HUES6 (cell line): ENCODE measurements around the gene VCPKMT.
"Not testable (repeated sequence)": the region's sequence is repeated elsewhere in the genome, so short reads cannot be mapped to it uniquely, and the experiment has no call there.

Experiments
- H3K27ac ChIP-seq: 2 replicates; pipeline ENCODE4 v1.7.0; 2013; ENCODE audit warnings: low read depth, mild to moderate bottlenecking, low read length, inconsistent platforms
- H3K27me3 ChIP-seq: 2 replicates; pipeline ENCODE4 v1.6.1; 2013; ENCODE audit warnings: low read length; ENCODE audit not compliant: control insufficient read depth, insufficient read depth
- H3K36me3 ChIP-seq: 2 replicates; pipeline ENCODE4 v1.6.1; 2013; ENCODE audit warnings: low read length; ENCODE audit not compliant: control insufficient read depth, insufficient read depth
- H3K4me1 ChIP-seq: 2 replicates; pipeline ENCODE4 v1.6.1; 2013; ENCODE audit warnings: low read length; ENCODE audit not compliant: control insufficient read depth, insufficient read depth
- H3K4me3 ChIP-seq: 2 replicates; pipeline ENCODE4 v1.5.1; 2013; ENCODE audit warnings: low read depth, low read length
- H3K9ac ChIP-seq: one replicate; pipeline ENCODE4 v1.6.1; 2013; ENCODE audit warnings: mild to moderate bottlenecking, low read length
- H3K9me3 ChIP-seq: 2 replicates; pipeline ENCODE4 v1.6.1; 2013; ENCODE audit warnings: low read depth, low read length; ENCODE audit not compliant: control insufficient read depth, insufficient read depth

Gene VCPKMT

GRCh38 chr14:50082784-50083466 lies 33.4 kb downstream of the VCPKMT start:
- Histone ChIP-seq H3K36me3 (no peaks in the 10 kb centered on the region), H3K27ac (no peak overlapping the region), H3K4me3 (no peak overlapping the region), H3K4me1 (peaks cover 20% of the 10 kb centered on the region), H3K9ac (no peak overlapping the region), H3K27me3 (no peaks in the 10 kb centered on the region), H3K9me3 (no peaks in the 10 kb centered on the region)

GRCh38 chr14:50082308-50082742 lies 34.0 kb downstream of the VCPKMT start:
- Histone ChIP-seq H3K4me1 (peaks cover 20% of the 10 kb centered on the region), H3K27ac (no peak overlapping the region)

GRCh38 chr14:50079103-50079502 lies 37.3 kb downstream of the VCPKMT start:
- peaks cover 13% of the 10 kb centered on the region for H3K4me1 ChIP-seq
- not testable (repeated sequence) for H3K4me3 ChIP-seq, H3K27me3 ChIP-seq, H3K9ac ChIP-seq, H3K36me3 ChIP-seq, H3K9me3 ChIP-seq, H3K27ac ChIP-seq

More at GRCh38 chr14:50082308-50082742, 34.0 kb downstream of the VCPKMT start:
- Histone ChIP-seq H3K9ac (no peak overlapping the region), H3K9me3 (no peaks in the 10 kb centered on the region), H3K36me3 (no peaks in the 10 kb centered on the region), H3K27me3 (no peaks in the 10 kb centered on the region), H3K4me3 (no peak overlapping the region)

GRCh38 chr14:50073663-50074062 lies 42.7 kb downstream of the VCPKMT start:
- H3K4me3 ChIP-seq, H3K9me3 ChIP-seq, H3K36me3 ChIP-seq, H3K4me1 ChIP-seq, H3K27ac ChIP-seq, H3K27me3 ChIP-seq, H3K9ac ChIP-seq: not testable (repeated sequence)

GRCh38 chr14:50072395-50072794 lies 44.0 kb downstream of the VCPKMT start:
- H3K4me3 ChIP-seq = no peak overlapping the region
- no peaks in the 10 kb centered on the region for H3K4me1 ChIP-seq
- no peak overlapping the region for H3K27ac ChIP-seq
- peaks cover 4% of the 10 kb centered on the region; the same call in 1 of the 2 replicates for H3K9me3 ChIP-seq
- no peaks in the 10 kb centered on the region for H3K36me3 ChIP-seq
- H3K27me3 ChIP-seq = no peaks in the 10 kb centered on the region
- H3K9ac ChIP-seq = no peak overlapping the region

GRCh38 chr14:50070840-50071548 lies 45.4 kb downstream of the VCPKMT start:
- Histone ChIP-seq H3K36me3 (no peaks in the 10 kb centered on the region), H3K9ac (no peak overlapping the region), H3K4me1 (no peaks in the 10 kb centered on the region), H3K27me3 (no peaks in the 10 kb centered on the region), H3K27ac (no peak overlapping the region), H3K4me3 (no peak overlapping the region), H3K9me3 (peaks cover 4% of the 10 kb centered on the region; the same call in 1 of the 2 replicates)

GRCh38 chr14:50070230-50070629 lies 46.1 kb downstream of the VCPKMT start:
- Histone ChIP-seq H3K4me3 (no peak overlapping the region), H3K9ac (no peak overlapping the region), H3K36me3 (no peaks in the 10 kb centered on the region), H3K4me1 (no peaks in the 10 kb centered on the region), H3K27me3 (no peaks in the 10 kb centered on the region), H3K27ac (no peak overlapping the region), H3K9me3 (peaks cover 4% of the 10 kb centered on the region; the same call in 1 of the 2 replicates)

GRCh38 chr14:50069325-50069724 lies 47.0 kb downstream of the VCPKMT start:
- no peak overlapping the region for H3K9ac ChIP-seq

GRCh38 chr14:50068496-50068895 lies 47.9 kb downstream of the VCPKMT start:
- H3K4me1 ChIP-seq = no peaks in the 10 kb centered on the region
- H3K9ac ChIP-seq = no peak overlapping the region
- H3K36me3 ChIP-seq = no peaks in the 10 kb centered on the region
- no peak overlapping the region for H3K27ac ChIP-seq
- peaks cover 4% of the 10 kb centered on the region; the same call in 1 of the 2 replicates for H3K9me3 ChIP-seq
- no peak overlapping the region for H3K4me3 ChIP-seq
- H3K27me3 ChIP-seq = no peaks in the 10 kb centered on the region

More at GRCh38 chr14:50069325-50069724, 47.0 kb downstream of the VCPKMT start:
- Histone ChIP-seq H3K4me3 (no peak overlapping the region), H3K27ac (no peak overlapping the region), H3K4me1 (no peaks in the 10 kb centered on the region), H3K27me3 (no peaks in the 10 kb centered on the region), H3K9me3 (peaks cover 4% of the 10 kb centered on the region; the same call in 1 of the 2 replicates), H3K36me3 (no peaks in the 10 kb centered on the region)

GRCh38 chr14:50067723-50068495 lies 48.5 kb downstream of the VCPKMT start:
- no peak overlapping the region for H3K27ac ChIP-seq
- H3K4me1 ChIP-seq = peaks cover 3% of the 10 kb centered on the region
- no peak overlapping the region for H3K4me3 ChIP-seq

GRCh38 chr14:50065583-50065982 lies 50.8 kb downstream of the VCPKMT start:
- Histone ChIP-seq H3K27me3 (no peaks in the 10 kb centered on the region), H3K9ac (no peak overlapping the region), H3K4me3 (no peak overlapping the region), H3K36me3 (no peaks in the 10 kb centered on the region), H3K4me1 (peaks cover 26% of the 10 kb centered on the region), H3K27ac (no peak overlapping the region), H3K9me3 (peaks cover 4% of the 10 kb centered on the region; the same call in 1 of the 2 replicates)

More at GRCh38 chr14:50067723-50068495, 48.5 kb downstream of the VCPKMT start:
- H3K9me3 ChIP-seq = peaks cover 4% of the 10 kb centered on the region; the same call in 1 of the 2 replicates
- H3K9ac ChIP-seq = no peak overlapping the region
- no peaks in the 10 kb centered on the region for H3K27me3 ChIP-seq
- H3K36me3 ChIP-seq = no peaks in the 10 kb centered on the region
